ENCODE data around the gene LRRK2.
"Not testable (repeated sequence)": the region's sequence is repeated elsewhere in the genome, so short reads cannot be mapped to it uniquely, and the experiment has no call there.

The LRRK2 gene

DNA sequence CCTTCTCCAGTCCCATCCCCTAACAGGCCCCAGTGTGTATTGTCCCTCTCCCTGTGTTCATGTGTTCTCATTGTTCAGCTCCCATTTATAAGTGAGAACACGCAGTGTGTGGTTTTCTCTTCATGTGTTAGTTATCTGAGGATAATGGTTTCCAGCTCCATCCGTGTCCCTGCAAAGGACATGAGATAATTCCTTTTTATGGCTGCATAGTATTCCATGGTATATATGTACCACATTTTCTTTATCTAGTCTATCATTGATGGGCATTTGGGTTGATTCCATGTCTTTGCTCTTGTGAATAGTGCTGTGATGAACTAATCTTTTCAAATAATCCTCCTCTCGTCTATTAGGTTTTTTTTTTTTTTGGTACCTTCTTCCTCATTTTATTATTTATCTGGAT is 25.9 kb downstream of the LRRK2 start:
- not testable (repeated sequence) for DNase-seq

DNA sequence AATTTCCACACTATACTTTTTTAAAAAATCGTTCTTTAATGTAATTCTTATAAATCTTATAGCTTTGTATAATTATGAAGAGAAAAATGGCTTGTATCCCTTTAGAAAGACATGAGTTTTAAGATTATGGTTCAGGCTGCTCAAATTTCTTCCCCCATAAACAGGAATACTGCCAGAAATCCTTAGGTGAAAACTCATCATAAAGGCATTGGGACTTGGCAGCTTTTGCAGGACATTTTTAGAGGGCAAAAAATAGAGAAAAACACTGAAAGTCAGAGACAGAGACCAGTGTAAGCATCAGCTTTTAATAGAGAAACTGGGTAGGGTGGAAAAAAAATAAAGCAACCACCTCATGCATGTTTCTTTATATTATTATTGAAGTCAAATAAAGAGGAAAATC is 29.1 kb downstream of the LRRK2 start:
- DNase-seq, result no peak

DNA sequence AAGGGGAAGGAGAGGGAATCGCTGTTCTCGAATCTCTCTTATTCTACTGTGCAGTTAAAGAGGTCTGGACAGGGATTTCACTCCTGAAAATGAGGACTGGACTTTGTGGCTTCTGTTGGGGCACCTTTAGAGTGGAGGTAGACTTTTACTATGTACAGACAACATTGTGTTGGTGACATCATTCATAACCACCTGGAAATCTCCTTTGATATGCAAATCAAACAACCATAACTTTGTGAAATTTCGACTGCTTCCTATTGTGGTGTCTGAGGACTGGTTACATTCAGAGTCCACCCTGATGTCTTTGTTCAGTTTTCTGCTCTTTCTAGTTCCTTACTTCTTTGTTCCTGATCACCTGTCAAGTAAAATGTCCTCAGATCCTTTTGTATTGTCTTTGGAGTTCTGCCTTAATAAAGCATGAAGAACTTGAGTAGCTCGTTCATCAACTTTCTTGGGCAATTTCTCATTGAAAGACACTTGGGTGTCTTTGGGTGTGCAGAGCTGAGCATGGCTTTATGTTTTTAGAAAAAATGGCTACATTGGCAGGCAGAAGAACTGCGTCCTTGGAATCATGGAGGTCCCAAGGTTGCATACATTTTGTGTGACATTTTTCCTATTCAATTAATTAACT is 29.8 kb downstream of the LRRK2 start:
- no peak for DNase-seq

DNA sequence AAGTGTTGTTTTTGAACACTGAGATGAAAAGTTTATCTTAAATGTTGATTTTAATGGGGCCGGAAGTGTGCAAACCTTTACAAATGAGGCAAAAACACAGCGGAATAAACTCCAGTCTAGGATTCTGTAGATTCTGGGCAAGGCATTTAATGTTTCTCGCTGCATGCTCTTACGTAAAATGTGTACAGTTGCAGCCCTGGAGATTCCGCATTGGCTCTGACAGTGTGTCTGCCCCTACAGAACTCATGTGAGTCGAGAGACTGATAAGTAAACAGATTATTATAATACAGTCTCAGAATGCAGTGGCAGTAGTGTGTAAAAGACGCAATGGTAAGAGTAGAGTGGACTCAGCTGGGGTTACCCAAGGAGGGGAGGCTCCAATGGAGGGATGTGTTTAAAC is 33.6 kb downstream of the LRRK2 start:
- DNase-seq, result no peak

DNA sequence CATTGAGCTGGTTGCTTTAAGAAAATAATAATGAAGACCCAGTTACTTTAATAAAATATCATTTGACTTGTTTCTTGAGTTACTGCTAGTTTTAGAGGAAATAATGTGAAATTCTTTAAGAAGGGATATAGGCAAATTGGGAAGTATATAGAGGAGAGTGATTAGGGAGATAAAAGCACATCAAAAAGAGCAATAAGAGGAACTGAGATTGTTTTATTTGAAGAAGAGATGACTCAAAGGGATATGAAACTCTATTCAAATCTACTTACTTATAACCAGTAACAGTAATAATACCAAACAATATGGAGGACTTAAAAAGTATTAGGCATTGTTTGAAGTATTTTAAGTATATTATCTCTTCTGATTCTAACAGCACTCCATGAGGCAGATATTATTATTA is 37.1 kb downstream of the LRRK2 start:
- DNase-seq, result no peak

DNA sequence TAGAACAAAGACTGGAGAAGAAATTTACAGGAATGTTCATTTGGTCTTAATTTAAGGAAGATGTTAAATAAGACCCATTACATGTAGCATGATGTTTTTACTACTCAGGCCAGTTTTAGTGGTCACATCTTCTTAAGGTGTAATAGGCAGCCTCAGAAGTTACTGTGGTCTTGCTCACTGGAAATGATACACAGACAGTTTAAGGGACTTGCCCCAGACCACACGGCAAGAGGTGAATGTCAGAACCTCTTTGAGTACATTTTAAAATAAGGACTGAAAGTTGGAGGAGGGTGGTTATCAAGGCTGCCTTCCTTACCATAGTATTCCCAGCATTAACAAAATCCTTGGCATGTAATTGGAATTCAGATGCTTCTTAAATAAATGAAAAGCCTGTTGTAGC is 37.9 kb downstream of the LRRK2 start:
- no peak for DNase-seq

DNA sequence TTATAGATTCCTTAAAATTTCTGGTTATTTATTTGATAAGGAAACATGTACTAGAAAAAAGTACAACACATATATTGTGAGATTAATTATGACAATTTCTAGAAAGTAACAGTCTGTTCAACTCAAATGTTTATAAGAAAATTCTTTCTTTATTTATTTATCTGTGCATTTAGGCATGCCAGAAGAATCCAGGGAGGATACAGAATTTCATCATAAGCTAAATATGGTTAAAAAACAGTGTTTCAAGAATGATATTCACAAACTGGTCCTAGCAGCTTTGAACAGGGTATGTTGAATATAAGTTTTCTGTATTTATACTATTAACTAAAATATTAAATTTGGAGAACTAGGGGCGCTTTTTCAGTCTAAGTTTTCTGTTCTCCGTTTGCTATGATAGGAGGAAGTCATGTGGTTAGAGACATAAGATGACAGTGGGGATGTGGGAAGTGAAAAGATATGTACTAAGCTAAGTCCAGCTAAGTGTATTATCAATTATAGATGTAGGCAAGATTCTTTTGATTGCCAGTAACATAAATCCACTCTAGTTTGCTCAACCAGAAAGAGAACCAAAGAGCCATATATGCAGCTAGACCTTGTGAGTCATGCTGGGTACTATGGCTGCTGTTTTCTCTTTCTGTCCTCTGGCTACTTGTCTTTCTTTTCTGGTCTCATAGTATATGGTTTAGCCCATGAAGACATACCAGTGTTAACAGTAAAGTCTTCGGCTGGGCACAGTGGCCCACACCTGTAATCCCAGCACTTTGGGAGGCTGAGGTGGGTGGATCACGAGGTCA is 39.0 kb downstream of the LRRK2 start:
- no peak for DNase-seq

DNA sequence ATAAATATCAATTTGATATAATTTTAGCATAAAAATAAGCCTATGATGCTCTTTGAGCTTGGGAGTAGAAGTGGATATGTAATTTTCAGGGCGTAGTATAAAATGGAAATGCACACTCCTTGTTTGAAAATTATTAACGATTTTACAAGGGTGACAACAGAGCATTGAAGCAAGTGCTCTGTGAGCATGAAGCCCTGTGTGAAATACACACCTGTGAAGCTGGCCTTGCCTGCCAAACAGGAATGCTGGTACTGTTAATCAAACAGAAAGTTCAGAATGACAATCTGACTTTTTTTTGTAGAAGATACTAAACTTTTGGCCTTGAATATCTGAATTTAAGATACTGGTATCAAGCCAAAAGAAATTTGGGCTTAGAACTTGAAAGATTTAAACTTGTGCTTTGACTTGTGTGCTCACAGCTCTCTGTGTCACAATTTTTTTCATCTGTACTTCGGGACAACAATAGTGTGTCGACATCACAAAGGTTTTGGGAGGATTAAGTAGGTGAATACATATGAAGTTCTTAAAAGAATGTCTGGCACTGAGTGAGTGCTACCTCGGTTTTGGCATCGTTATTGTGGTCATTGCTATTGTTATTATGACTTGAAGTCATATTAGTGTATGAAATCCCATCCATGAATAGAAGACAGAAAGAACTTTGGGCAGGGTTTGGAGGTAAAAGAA is 47.3 kb downstream of the LRRK2 start:
- DNase-seq, result no peak

DNA sequence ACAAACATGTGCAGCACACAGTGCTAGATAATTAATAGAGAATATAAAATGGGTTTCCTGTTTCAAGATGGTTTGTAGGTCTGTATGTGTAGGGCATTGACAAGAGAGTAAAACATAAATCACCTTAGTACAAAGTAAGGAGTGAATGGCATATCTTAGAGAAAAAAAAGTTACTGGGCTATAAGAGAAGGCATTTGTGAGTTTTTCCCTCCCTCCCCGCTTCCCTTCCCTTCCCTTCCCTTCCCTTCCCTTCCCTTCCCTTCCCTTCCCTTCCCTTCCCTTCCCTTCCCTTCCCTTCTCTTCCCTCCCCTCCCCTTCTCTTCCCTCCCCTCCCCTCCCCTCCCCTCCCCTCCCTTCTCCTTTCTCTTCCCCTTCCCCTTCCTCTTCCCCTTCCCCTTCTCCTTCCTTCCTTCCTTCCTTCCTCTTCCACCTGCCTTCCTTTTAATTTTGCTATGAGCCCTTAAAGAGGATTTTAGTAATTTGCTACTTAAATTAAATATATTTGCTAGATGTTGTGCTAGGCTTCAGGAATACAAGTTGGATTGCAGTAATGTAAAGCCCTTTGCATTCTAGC is 57.1 kb downstream of the LRRK2 start:
- DNase-seq, result no peak

DNA sequence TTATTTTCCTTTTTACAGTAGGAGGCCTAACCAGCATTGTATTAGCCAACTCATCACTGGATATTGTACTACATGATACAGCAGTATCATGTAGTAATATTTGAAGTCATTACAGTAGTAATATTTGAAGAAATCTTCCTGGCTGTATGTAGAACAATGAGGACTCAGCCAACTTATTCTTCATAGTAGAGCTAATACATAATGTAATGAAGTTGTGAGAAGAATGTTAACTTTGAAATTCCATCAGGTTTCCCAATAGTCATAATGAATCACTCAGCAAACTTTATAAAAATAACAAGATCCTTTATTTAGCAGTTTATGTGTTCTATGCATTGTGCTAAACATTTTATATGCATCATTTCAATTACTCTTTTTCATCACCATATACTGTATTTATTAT is 61.8 kb downstream of the LRRK2 start:
- no peak for DNase-seq

DNA sequence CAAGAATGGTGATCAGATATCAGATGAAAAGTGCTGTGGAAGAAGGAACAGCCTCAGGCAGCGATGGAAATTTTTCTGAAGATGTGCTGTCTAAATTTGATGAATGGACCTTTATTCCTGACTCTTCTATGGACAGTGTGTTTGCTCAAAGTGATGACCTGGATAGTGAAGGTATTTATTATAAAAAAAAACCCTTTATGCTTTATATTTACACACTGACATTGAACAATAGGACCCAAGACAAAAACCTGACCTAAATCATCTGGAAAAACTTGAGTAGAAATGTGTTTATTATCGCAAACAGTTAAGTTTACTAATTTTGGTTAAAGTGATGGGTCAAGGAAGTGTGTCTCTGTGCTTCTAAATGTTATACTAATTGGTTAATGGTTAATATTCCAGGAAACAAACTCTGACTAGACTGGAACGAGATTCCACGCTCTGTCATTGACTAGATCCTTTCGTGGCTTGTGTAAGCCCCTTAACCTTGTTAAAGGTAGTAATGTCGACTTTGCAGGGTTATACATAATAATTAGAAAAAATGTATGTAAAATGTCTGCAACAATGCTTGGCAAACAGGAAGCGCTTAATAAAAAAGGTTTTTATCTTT is 62.7 kb downstream of the LRRK2 start:
- no peak for DNase-seq

DNA sequence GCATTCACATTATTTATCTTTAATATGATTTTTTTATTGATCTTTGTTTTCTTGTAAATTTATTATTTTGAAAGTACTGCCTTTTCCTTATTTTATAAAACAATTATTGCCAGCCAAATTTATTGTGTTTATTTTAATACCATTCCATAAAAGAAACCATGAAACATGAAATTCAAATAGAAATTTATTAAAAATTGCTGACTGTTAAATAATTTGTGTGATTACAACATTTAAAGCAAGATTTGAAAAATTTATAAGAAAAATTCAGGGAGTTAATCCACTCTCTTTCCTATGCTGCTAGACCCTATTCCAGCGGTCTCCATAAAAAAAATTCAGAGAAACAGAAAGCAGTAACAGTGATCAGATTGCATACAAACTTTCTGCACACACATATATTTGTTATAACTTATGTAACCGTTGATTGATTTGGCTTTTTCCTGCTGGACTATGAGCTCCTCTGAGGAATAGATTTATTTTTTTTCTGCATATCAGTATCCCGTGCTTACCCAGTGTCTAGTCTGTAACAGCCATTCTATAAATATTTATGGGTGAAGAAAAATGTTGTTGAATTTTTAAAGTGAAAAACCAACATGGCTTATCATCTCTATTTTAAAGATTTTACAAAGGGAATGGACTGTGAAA is 68.1 kb downstream of the LRRK2 start:
- no peak for DNase-seq

DNA sequence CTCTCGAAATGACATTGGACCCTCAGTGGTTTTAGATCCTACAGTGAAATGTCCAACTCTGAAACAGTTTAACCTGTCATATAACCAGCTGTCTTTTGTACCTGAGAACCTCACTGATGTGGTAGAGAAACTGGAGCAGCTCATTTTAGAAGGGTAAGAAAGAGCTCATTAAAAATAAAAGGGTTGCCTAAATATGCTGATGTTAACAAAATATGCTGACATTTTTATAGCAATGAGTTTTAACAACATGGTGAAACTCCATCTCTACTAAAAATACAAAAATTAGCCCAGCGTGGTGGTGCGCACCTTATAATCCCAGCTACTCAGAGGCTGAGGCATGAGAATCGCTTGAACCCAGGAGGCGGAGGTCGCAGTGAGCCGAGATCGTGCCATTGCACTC is 73.5 kb downstream of the LRRK2 start:
- no peak for DNase-seq

DNA sequence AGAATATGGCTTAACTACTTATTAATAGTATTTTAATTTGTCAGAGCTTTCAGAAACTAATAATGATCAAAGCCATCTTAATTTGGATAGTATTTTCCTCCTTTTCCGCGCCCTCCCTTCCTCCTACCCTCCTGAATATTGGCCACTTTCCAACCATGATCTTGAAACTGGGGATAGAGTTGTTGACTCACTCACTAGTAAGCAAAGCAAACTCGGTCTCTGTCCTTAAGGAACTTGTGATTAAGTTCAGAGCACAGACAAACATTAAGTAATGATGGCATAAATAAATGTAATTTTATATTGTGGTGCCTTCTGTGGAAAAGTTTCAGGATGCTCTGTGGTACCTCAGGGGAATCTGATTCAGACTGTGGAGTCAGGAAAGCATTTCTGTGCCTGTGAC is 75.7 kb downstream of the LRRK2 start:
- DNase-seq, result no peak

DNA sequence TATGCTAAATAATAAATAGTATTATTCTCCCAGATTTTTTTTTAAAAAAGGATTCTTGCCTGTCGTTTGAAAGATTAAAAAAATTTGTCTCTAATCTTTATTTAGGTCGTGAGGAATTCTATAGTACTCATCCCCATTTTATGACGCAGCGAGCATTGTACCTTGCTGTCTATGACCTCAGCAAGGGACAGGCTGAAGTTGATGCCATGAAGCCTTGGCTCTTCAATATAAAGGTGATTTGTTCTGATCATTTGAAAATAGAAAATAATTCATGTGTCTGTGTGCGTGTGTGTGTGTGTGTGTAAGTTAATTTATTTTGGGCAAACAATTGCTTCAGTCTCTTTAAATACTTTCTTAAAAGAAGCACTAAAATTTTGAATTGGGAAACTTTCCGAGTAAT is 84.2 kb downstream of the LRRK2 start:
- no peak for DNase-seq

DNA sequence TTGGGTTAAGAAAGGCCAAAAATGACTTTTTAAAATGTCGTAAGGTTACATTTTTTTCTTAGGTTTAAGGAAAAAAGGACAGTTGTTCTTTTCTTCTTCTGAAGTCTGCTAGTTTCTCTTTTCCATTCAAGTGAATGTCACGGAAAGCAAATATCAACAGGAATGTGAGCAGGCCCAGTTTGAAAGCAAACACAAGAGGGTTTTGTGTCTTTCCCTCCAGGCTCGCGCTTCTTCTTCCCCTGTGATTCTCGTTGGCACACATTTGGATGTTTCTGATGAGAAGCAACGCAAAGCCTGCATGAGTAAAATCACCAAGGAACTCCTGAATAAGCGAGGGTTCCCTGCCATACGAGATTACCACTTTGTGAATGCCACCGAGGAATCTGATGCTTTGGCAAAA is 85.4 kb downstream of the LRRK2 start:
- no peak for DNase-seq

DNA sequence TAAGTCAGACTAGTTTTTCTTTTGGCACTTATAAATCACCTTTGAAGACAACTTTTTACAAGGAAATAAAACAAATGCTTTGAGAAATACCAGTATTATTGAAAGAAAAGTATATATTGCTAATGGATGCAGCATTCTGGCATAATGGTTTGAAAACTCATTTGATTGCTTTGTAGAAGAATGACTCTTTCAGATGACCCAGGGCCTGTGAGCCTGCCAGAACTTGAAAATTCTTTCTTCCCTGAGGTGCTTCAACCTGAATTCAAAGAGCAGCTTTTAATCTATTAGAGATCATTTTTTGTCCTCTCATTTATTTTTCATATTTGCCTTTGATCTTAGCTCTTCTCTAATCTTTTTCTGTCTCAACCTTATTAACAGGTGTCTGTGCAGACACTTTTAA is 87.4 kb downstream of the LRRK2 start:
- no peak for DNase-seq

DNA sequence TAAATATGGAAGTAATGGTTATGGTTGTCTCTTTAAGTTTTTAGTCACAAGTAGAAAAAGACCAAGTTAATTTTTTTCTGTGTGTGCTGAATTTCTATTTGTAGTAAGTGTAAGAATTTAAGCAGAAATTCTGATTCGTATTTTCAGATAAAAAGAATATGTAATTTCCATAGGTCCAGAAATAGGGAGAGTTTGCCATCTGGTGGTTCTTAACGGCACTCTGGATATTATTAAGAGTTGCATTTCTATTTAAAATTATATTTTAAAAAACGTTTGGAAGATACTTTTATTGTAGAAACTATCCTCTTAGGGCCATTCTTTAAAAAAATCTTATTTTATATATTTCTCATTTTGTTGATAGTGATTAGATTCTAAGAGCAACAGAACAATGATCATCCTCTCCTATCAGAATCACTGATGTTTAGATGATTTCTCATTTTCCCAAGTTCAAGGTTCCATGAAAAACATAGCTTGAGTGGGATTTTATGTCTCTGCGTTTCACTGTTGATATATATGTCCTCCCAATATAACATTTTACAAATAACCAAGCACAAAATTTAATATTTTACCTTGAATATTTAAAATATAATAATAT is 88.3 kb downstream of the LRRK2 start:
- DNase-seq, result no peak

DNA sequence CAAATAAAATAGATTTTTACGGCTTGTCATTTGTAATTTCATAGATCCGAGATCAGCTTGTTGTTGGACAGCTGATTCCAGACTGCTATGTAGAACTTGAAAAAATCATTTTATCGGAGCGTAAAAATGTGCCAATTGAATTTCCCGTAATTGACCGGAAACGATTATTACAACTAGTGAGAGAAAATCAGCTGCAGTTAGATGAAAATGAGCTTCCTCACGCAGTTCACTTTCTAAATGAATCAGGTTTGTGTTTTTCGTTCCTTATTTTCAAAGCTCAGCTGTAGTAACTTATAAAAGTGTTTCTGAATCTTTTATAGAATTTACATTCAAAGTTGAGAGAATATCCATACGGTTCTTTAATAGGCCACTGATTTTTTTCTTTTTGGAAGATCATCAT is 89.1 kb downstream of the LRRK2 start:
- no peak for DNase-seq

DNA sequence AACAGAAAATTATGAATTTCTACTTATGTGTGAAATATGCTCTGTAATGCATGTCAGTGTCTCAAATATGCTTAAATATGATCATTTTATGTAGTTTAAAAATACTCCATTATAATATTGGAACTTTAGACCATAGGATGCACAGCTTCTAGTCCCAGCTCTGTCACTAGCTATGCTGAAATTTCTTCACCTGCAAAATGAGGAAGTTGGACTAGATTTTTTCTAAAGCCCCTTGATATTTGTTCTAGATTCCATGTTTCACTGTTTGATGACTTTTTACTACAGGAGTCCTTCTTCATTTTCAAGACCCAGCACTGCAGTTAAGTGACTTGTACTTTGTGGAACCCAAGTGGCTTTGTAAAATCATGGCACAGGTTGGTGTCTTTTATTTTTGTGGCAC is 90.1 kb downstream of the LRRK2 start:
- no peak for DNase-seq

DNA sequence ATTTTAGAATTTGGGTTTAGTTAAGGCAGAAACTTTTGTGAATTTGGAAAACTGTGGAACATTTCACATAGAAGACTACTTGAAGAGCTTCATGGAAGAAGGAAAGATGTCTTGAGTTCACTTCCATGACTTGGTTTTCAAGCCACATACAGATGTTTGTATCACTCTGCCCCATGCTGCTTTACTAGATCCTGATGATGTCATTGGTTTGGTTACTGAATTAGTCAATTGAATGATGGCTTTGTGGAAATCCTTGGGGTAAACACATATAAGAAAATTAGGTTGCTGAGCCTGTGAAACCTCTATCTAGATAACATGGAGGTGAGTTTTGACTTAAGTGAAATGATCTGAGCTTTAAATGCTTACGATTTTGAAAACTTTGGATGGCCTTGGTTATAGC is 90.6 kb downstream of the LRRK2 start:
- no peak for DNase-seq

DNA sequence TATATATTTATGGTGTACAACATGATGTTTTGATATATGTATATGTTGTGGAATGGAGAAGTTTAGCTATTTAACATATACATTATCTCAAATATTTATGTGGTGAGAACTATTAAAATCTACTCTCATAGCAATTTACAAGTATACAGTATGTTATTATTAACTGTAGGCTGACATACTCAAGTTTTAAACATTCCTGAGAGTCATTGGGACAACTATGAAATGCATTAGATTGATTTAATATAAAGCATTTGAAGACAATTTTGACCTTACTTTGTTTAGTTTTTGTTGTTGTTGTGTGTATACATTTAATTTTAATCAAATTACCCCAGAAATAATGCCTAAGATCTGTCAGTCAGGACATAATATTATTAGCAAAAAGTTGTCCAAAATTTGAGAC is 99.5 kb downstream of the LRRK2 start:
- DNase-seq, result no peak
